CD4-positive, alpha-beta T cell (primary cell): ENCODE measurements around the gene FOXB1. TPM values are rescaled to one million over a fixed set of nuclear protein-coding genes. Genes with fewer than 3 reads are reported as not detected.

ENCODE experiments used
- ATAC-seq: fragments of 200-7000 bp; cut with Tn5 transposase; one replicate; pipeline ENCODE4 v1.10.0; 2022; ENCODE audit warnings: mild to moderate bottlenecking; ENCODE audit not compliant: poor library complexity
- CTCF ChIA-PET: fragments of 350-600 bp; sonication (Branson Sonifier 250); formaldehyde crosslinking; loops from one replicate; lab custom pipeline; 2021; ENCODE audit warnings: antibody characterized with exemption, inconsistent platforms; lab: Charles Lee
- POLR2A ChIA-PET: fragments of 350-600 bp; sonication (Branson Sonifier 250); formaldehyde crosslinking; loops from one replicate; lab custom pipeline; 2021; ENCODE audit warnings: antibody characterized with exemption, inconsistent platforms; lab: Charles Lee
- DNase-seq, 14 experiments: peaks; one replicate each; pipeline ENCODE4 v3.0.0-alpha.2; 2013 to 2020; ENCODE audit warnings: mixed read lengths in 2 of 14
- H3K27ac ChIP-seq, 2 donors: one replicate each; pipeline versions ENCODE4 v1.5.1 to v1.7.0; 2013; ENCODE audit warnings: low read length in 2 of 2, low read depth in 1 of 2, mild to moderate bottlenecking in 1 of 2
- H3K27me3 ChIP-seq, 2 experiments: 1 replicate in 1 of 2; 2 replicates in 1 of 2; pipeline versions ENCODE4 v1.6.1 to v1.7.0; 2013; ENCODE audit warnings: low read length in 2 of 2, control low read depth in 1 of 2, mild to moderate bottlenecking in 1 of 2, moderate library complexity in 1 of 2; ENCODE audit not compliant: insufficient read depth in 2 of 2, control insufficient read depth in 1 of 2
- H3K36me3 ChIP-seq: one replicate; pipeline ENCODE4 v1.6.1; 2013; ENCODE audit warnings: low read length, control low read depth; ENCODE audit not compliant: insufficient read depth
- H3K4me1 ChIP-seq: one replicate; pipeline ENCODE4 v1.6.1; 2013; ENCODE audit warnings: low read length, control low read depth; ENCODE audit not compliant: insufficient read depth
- H3K4me3 ChIP-seq: one replicate; pipeline ENCODE4 v1.5.1; 2013; ENCODE audit warnings: mild to moderate bottlenecking, low read length, moderate library complexity
- H3K9me3 ChIP-seq, 2 experiments: 1 replicate in 1 of 2; 2 replicates in 1 of 2; pipeline versions ENCODE4 v1.6.1 to v1.7.0; 2013; ENCODE audit warnings: low read length in 2 of 2, mild to moderate bottlenecking in 2 of 2, control low read depth in 1 of 2, moderate library complexity in 1 of 2; ENCODE audit not compliant: control insufficient read depth in 1 of 2, insufficient read depth in 1 of 2
- H3K27ac Mint-ChIP-seq: one replicate; pipeline ENCODE4 v1.8.0; 2020; ENCODE audit warnings: mixed read lengths
- H3K27me3 Mint-ChIP-seq: one replicate; pipeline ENCODE4 v1.8.0; 2021; ENCODE audit warnings: mixed read lengths
- H3K36me3 Mint-ChIP-seq: one replicate; pipeline ENCODE4 v1.8.0; 2021; ENCODE audit warnings: low read depth, mixed read lengths
- H3K4me1 Mint-ChIP-seq: one replicate; pipeline ENCODE4 v1.8.0; 2021; ENCODE audit warnings: low read depth, mixed read lengths
- H3K4me3 Mint-ChIP-seq: one replicate; pipeline ENCODE4 v1.8.0; 2020; ENCODE audit warnings: mild to moderate bottlenecking, mixed read lengths
- H3K9me3 Mint-ChIP-seq: one replicate; pipeline ENCODE4 v1.8.0; 2020; ENCODE audit warnings: mixed read lengths
- CTCF ChIP-seq: fragments of 200-600 bp; IDR thresholded peaks from one replicate; pipeline ENCODE4 v1.8.0; 2022; ENCODE audit warnings: antibody characterized with exemption, mild to moderate bottlenecking
- intact Hi-C, 2 experiments: fragments of 100-400 bp; cut with DNase I in 1 of 2; cut with micrococcal nuclease in 1 of 2; formaldehyde crosslinking; loops; one replicate each; pipeline versions ENCODE4 v1.15.1 to v1.9.0; 2023 to 2025; cut with DNase I, micrococcal nuclease
- total RNA-seq, 174 experiments: library from RNA in 2 of 174; stranded (reverse) in 2 of 174; gene quantifications; one replicate each; pipeline ENCODE4 v1.2.3 and lab custom pipeline; 2021 to 2026

Gene FOXB1
- total RNA-seq, 2 experiments from 2014 or later: 0.14 to 0.19 TPM

GRCh38 chr15:60052796-60053195, 48.7 kb downstream of the FOXB1 start:
- no peak for TF ChIP-seq CTCF
- no peaks in the 10 kb centered on the region for H3K4me1 Mint-ChIP-seq
- POLR2A ChIA-PET: interaction anchor here (1.1 kb wide), 1 partner anchor 24 kb away, joined by 3 read pairs; no protein-coding TSS in a partner anchor

DNA sequence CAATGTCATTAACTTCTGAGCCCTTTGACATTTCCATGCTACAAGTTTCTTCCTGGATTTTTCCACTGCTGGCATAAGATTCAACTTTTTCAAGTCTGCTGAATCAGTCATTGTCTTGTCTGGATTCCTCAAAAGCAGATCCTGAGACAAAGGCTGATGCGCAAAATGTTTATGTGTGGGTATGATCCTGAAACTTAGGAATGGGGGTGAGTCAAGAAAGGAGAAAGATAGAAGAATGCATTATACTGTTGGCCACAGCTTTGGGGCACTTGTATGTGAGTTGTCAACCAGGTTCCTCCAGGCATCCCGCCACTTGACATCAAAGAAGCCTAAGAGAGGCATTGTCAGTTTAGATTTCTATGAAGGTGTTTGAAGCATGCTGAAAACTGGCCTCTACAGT, 50.4 kb downstream of the FOXB1 start:
- no peak for DNase-seq
- no peaks in the 10 kb centered on the region for H3K36me3 Mint-ChIP-seq
- TF ChIP-seq CTCF: no peak
- peaks cover 9% of the 10 kb centered on the region for H3K9me3 Mint-ChIP-seq
- Histone ChIP-seq H3K9me3 (peaks cover 5 to 9% of the 10 kb centered on the region in 2 experiments), H3K27ac (no peak overlapping the region), H3K27me3 (peaks cover 3 to 6% of the 10 kb centered on the region in 2 experiments), H3K4me1 (no peaks in the 10 kb centered on the region), H3K36me3 (no peaks in the 10 kb centered on the region), H3K4me3 (no peak overlapping the region)
- ChIA-PET CTCF (no interaction called here), POLR2A (no interaction called here)
- no peak for ATAC-seq
- H3K27ac Mint-ChIP-seq: no peak overlapping the region
- H3K27me3 Mint-ChIP-seq: peaks cover 65% of the 10 kb centered on the region
- no peaks in the 10 kb centered on the region for H3K4me1 Mint-ChIP-seq
- H3K4me3 Mint-ChIP-seq: no peak overlapping the region
- intact Hi-C loops: no loop called here

More at GRCh38 chr15:60052796-60053195, 48.7 kb downstream of the FOXB1 start:
- ATAC-seq: no peak
- DNase-seq: no peak
- Histone ChIP-seq H3K27ac (no peak overlapping the region), H3K27me3 (peaks cover 3% of the 10 kb centered on the region in 2 experiments), H3K4me1 (no peaks in the 10 kb centered on the region), H3K4me3 (no peak overlapping the region), H3K36me3 (no peaks in the 10 kb centered on the region), H3K9me3 (peaks cover 5 to 9% of the 10 kb centered on the region in 2 experiments)
- Mint-ChIP-seq H3K4me3 (no peak overlapping the region), H3K27me3 (peaks cover 54% of the 10 kb centered on the region), H3K9me3 (peaks cover 12% of the 10 kb centered on the region), H3K36me3 (no peaks in the 10 kb centered on the region), H3K27ac (no peak overlapping the region)
- intact Hi-C loops: no loop called here
- CTCF ChIA-PET: no interaction called here
